GM12892 (cell line): ENCODE measurements around the gene RGS10.

ENCODE experiments used
- POLR2A ChIP-seq: IDR thresholded peaks from 2 replicates; pipeline ENCODE4 v1.6.1; 2011; ENCODE audit warnings: low read depth, low read length, control low read depth
- POLR2AphosphoS5 ChIP-seq: IDR thresholded peaks from 2 replicates; pipeline ENCODE4 v1.6.1; 2011; ENCODE audit warnings: low read depth, low read length, control low read depth
- TAF1 ChIP-seq: IDR thresholded peaks from 2 replicates; pipeline ENCODE4 v1.6.1; 2011; ENCODE audit warnings: low read depth, mild to moderate bottlenecking, control low read depth, low read length, borderline replicate concordance

GRCh38 chr10:119575506-119575905 lies 33.0 kb upstream of the RGS10 start:
- TF ChIP-seq POLR2AphosphoS5 (no peak), TAF1 (no peak), POLR2A (no peak)
